HG02852 (cell line): ENCODE results near the gene PAGR1.

Source experiments
- ATAC-seq: cut with Tn5 transposase; IDR thresholded peaks from one replicate; pipeline ENCODE4 v1.9.1; 2021; ENCODE audit warnings: mild to moderate bottlenecking, moderate library complexity; ENCODE audit not compliant: unreplicated experiment

The PAGR1 gene

GRCh38 chr16:29834079-29834478 lies 18.1 kb downstream of the PAGR1 start:
- no peak for ATAC-seq

GRCh38 chr16:29835926-29836325 lies 20.0 kb downstream of the PAGR1 start:
- no peak for ATAC-seq

- no peak for ATAC-seq
Observed at GRCh38 chr16:29836623-29837022, 20.7 kb downstream of the PAGR1 start.

- no peak for ATAC-seq
Observed at GRCh38 chr16:29837841-29838240, 21.9 kb downstream of the PAGR1 start.

GRCh38 chr16:29839822-29840221 lies 23.9 kb downstream of the PAGR1 start:
- no peak for ATAC-seq

GRCh38 chr16:29840240-29840639 lies 24.3 kb downstream of the PAGR1 start:
- no peak for ATAC-seq

- no peak for ATAC-seq
Observed at GRCh38 chr16:29841631-29842030, 25.7 kb downstream of the PAGR1 start.

- ATAC-seq: no peak
Observed at GRCh38 chr16:29842732-29843346, 26.9 kb downstream of the PAGR1 start.

GRCh38 chr16:29843931-29844330 lies 28.0 kb downstream of the PAGR1 start:
- no peak for ATAC-seq

- no peak for ATAC-seq
Observed at GRCh38 chr16:29844575-29845331, 28.8 kb downstream of the PAGR1 start.

- no peak for ATAC-seq
Observed at GRCh38 chr16:29845656-29846055, 29.7 kb downstream of the PAGR1 start.

- ATAC-seq: no peak
Observed at GRCh38 chr16:29848420-29849297, 32.7 kb downstream of the PAGR1 start.

- ATAC-seq: no peak
Observed at GRCh38 chr16:29849505-29849904, 33.6 kb downstream of the PAGR1 start.

- ATAC-seq: no peak
Observed at GRCh38 chr16:29850998-29851397, 35.0 kb downstream of the PAGR1 start.

GRCh38 chr16:29852654-29853053 lies 36.7 kb downstream of the PAGR1 start:
- no peak for ATAC-seq

- ATAC-seq: no peak
Observed at GRCh38 chr16:29854520-29855100, 38.7 kb downstream of the PAGR1 start.

- ATAC-seq: no peak
Observed at GRCh38 chr16:29857133-29857760, 41.3 kb downstream of the PAGR1 start.

- no peak for ATAC-seq
Observed at GRCh38 chr16:29858149-29858849, 42.3 kb downstream of the PAGR1 start.

- no peak for ATAC-seq
Observed at GRCh38 chr16:29858974-29859373, 43.0 kb downstream of the PAGR1 start.

- ATAC-seq: no peak
Observed at GRCh38 chr16:29860218-29860617, 44.3 kb downstream of the PAGR1 start.
